Stomach (tissue), 9 donors: ENCODE data around the gene PDILT. TPM values are rescaled to one million over a fixed set of nuclear protein-coding genes. Genes with fewer than 3 reads are reported as not detected.
"Not testable (repeated sequence)": the region's sequence is repeated elsewhere in the genome, so short reads cannot be mapped to it uniquely, and the experiment has no call there.

Source experiments
- DNase-seq, 2 donors: peaks; one replicate each; pipeline versions ENCODE4 v3.0.0 to v3.0.0-alpha.2; 2013 to 2019
- H3K27ac ChIP-seq, 5 donors: fragments of 200-600 bp in 4 of 5; sonication (generic) in 4 of 5; one replicate each; pipeline ENCODE4 v1.5.1; 2013 to 2019; ENCODE audit warnings: mild to moderate bottlenecking in 1 of 5, moderate library complexity in 1 of 5
- H3K27me3 ChIP-seq, 3 donors: fragments of 200-600 bp; sonication (generic); one replicate each; pipeline ENCODE4 v1.5.1; 2017 to 2019; ENCODE audit warnings: mixed run types in 1 of 3
- H3K36me3 ChIP-seq, 4 donors: fragments of 200-600 bp; sonication (generic); 1 replicate in 3 of 4; 2 replicates in 1 of 4; pipeline ENCODE4 v1.5.1; 2016 to 2019
- H3K4me1 ChIP-seq, 4 donors: fragments of 200-600 bp; sonication (generic); one replicate each; pipeline ENCODE4 v1.5.1; 2016 to 2019
- H3K4me3 ChIP-seq, 4 donors: fragments of 200-600 bp; sonication (generic) in 3 of 4; one replicate each; pipeline ENCODE4 v1.5.1; 2016 to 2019; ENCODE audit warnings: mild to moderate bottlenecking in 1 of 4
- H3K9me3 ChIP-seq, 4 donors: fragments of 200-600 bp; sonication (generic); one replicate each; pipeline ENCODE4 v1.5.1; 2016 to 2019
- CTCF ChIP-seq, 7 experiments: fragments of 450-650 bp in 4 of 7; fragments of 200-600 bp in 3 of 7; sonication (generic) in 3 of 7; IDR thresholded peaks; one replicate each; pipeline ENCODE4 v1.5.1; 2016 to 2019; ENCODE audit warnings: antibody characterized with exemption in 7 of 7, control low read depth in 2 of 7, mild to moderate bottlenecking in 1 of 7
- EP300 ChIP-seq: sonication (generic); formaldehyde crosslinking; IDR thresholded peaks from one replicate; pipeline ENCODE4 v1.6.1; 2017; ENCODE audit warnings: antibody characterized with exemption
- POLR2A ChIP-seq, 4 donors: fragments of 450-650 bp; IDR thresholded peaks; one replicate each; pipeline ENCODE4 v1.6.1; 2016; ENCODE audit warnings: antibody characterized with exemption in 4 of 4, control low read depth in 2 of 4, mild to moderate bottlenecking in 1 of 4, moderate library complexity in 1 of 4
- POLR2AphosphoS5 ChIP-seq, 3 donors: sonication (generic); formaldehyde crosslinking; IDR thresholded peaks; one replicate each; pipeline ENCODE4 v1.6.1; 2016; ENCODE audit warnings: antibody characterized with exemption in 3 of 3
- WGBS, 5 donors: extraction: QIAGEN DNeasy Blood & Tissue Kit in 3 of 5; methylation state at CpG; one replicate each; pipeline versions ENCODE4 v1.1.5 to v1.1.7; 2013 to 2018; 5-methylcytosine and 5-hydroxymethylcytosine counted together
- intact Hi-C: fragments of 100-400 bp; cut with DNase I; formaldehyde crosslinking; loops from one replicate; pipeline ENCODE4 v1.15.1; 2023; ENCODE audit warnings: low total_unique reads
- polyA plus RNA-seq, 3 donors: library from polyadenylated mRNA; stranded (reverse); fragments of 200-250 nt; gene quantifications; one replicate each; pipeline ENCODE4 v1.2.3, GENCODE V29; 2013
- total RNA-seq, 5 donors: library from RNA; depleted of rRNA; stranded (reverse); fragments of >200 nt; gene quantifications; one replicate each; pipeline versions ENCODE4 v1.1.0 to v1.2.3, GENCODE V29; 2014 to 2016
- donor health status: healthy with polysubstance abuse.
- donor health status: Bipolar disorder and iron deficiency.
- donor health status: healthy.

PDILT gene
- total and polyA plus RNA-seq, 8 donors: 0.37 to 150 (median 34.8) TPM; not detected in 1

GRCh38 chr16:20313741-20314140 is 90.8 kb downstream of the PDILT start:
- no peak for DNase-seq
- WGBS, 5 donors: 82 to 98% (median 92%) methylated on average over 3 of the region's 3 CpGs
- no peak overlapping the region for H3K27ac ChIP-seq
- no peaks in the 10 kb centered on the region for H3K4me1 ChIP-seq
- no peak overlapping the region for H3K4me3 ChIP-seq
- H3K27me3 ChIP-seq: no peaks in the 10 kb centered on the region
- TF ChIP-seq CTCF (IDR thresholded peaks at IDR 0.05): no peak
- no peak for TF ChIP-seq POLR2AphosphoS5 (IDR thresholded peaks at IDR 0.05)
- no peak for TF ChIP-seq POLR2A (IDR thresholded peaks at IDR 0.05)
- TF ChIP-seq EP300: no peak
- no peaks in the 10 kb centered on the region for H3K9me3 ChIP-seq
- intact Hi-C loops: no loop called here
- no peaks in the 10 kb centered on the region for H3K36me3 ChIP-seq

- H3K4me1 ChIP-seq, H3K4me3 ChIP-seq, H3K27me3 ChIP-seq, H3K9me3 ChIP-seq, DNase-seq, H3K36me3 ChIP-seq, H3K27ac ChIP-seq, intact Hi-C loops: not testable (repeated sequence)
- WGBS, 5 donors: 86 to 93% (median 93%) methylated on average over 7 of the region's 7 CpGs
Observed at GRCh38 chr16:20312536-20313095, 91.9 kb downstream of the PDILT start.

- Histone ChIP-seq H3K4me3 (no peak overlapping the region), H3K36me3 (no peaks in the 10 kb centered on the region), H3K4me1 (no peaks in the 10 kb centered on the region), H3K27ac (no peak overlapping the region), H3K9me3 (no peaks in the 10 kb centered on the region), H3K27me3 (no peaks in the 10 kb centered on the region)
- intact Hi-C loops: no loop called here
- DNase-seq: no peak
- TF ChIP-seq CTCF (IDR thresholded peaks at IDR 0.05): no peak
- TF ChIP-seq EP300: no peak
- no peak for TF ChIP-seq POLR2AphosphoS5 (IDR thresholded peaks at IDR 0.05)
- TF ChIP-seq POLR2A (IDR thresholded peaks at IDR 0.05): no peak
- 44 to 73% (median 65%) methylated on average over 2 of the region's 2 CpGs for WGBS, 5 donors
Observed at GRCh38 chr16:20311548-20311947, 93.0 kb downstream of the PDILT start.

- Histone ChIP-seq H3K27me3 (no peaks in the 10 kb centered on the region), H3K4me1 (no peaks in the 10 kb centered on the region), H3K4me3 (no peak overlapping the region), H3K36me3 (no peaks in the 10 kb centered on the region), H3K9me3 (no peaks in the 10 kb centered on the region), H3K27ac (no peak overlapping the region)
- WGBS, 5 donors: 85 to 89% (median 87%) methylated on average over 11 of the region's 11 CpGs
- DNase-seq: no peak
- intact Hi-C loops: no loop called here
- TF ChIP-seq CTCF (IDR thresholded peaks at IDR 0.05): no peak
- no peak for TF ChIP-seq POLR2AphosphoS5 (IDR thresholded peaks at IDR 0.05)
- no peak for TF ChIP-seq EP300
- no peak for TF ChIP-seq POLR2A (IDR thresholded peaks at IDR 0.05)
Observed at GRCh38 chr16:20310421-20311395, 93.8 kb downstream of the PDILT start.

- no peak for TF ChIP-seq POLR2A (IDR thresholded peaks at IDR 0.05)
- no peak for TF ChIP-seq POLR2AphosphoS5 (IDR thresholded peaks at IDR 0.05)
- no peak for TF ChIP-seq CTCF (IDR thresholded peaks at IDR 0.05)
- no peak for TF ChIP-seq EP300
- no peak for DNase-seq
- no peak overlapping the region for H3K27ac ChIP-seq
Observed at GRCh38 chr16:20309786-20310185, 94.8 kb downstream of the PDILT start.

More at GRCh38 chr16:20309786-20310185, 94.8 kb downstream of the PDILT start:
- no peaks in the 10 kb centered on the region for H3K4me1 ChIP-seq
- H3K36me3 ChIP-seq: no peaks in the 10 kb centered on the region
- H3K4me3 ChIP-seq: no peak overlapping the region
- 63 to 80% (median 67%) methylated on average over 6 of the region's 6 CpGs for WGBS, 5 donors
- no peaks in the 10 kb centered on the region for H3K9me3 ChIP-seq
- intact Hi-C loops: no loop called here
- no peaks in the 10 kb centered on the region for H3K27me3 ChIP-seq
